AG04450 (cell line): Measurements from ENCODE around the gene SIPA1L3. TPM values are rescaled to one million over a fixed set of nuclear protein-coding genes. Genes with fewer than 3 reads are reported as not detected.

Source experiments
- CTCF ChIA-PET: fragments of 300-600, 350-600 bp; formaldehyde crosslinking; extraction: SDS; loops from one replicate; lab custom pipeline; 2022; ENCODE audit warnings: antibody characterized with exemption, inconsistent platforms; lab: Charles Lee
- POLR2A ChIA-PET: fragments of 350-600 bp; formaldehyde crosslinking; extraction: SDS; loops from one replicate; lab custom pipeline; 2021; ENCODE audit warnings: antibody characterized with exemption, inconsistent platforms; lab: Yijun Ruan, JAX
- DNase-seq: peaks from one replicate; pipeline ENCODE4 v3.0.0-alpha.2; 2011; ENCODE audit warnings: low read depth, low spot score
- H3K27ac ChIP-seq: one replicate; pipeline ENCODE4 v1.5.1; 2012; ENCODE audit warnings: low read depth, low read length, control low read depth
- H3K27me3 ChIP-seq: one replicate; pipeline ENCODE4 v1.6.0; 2012; ENCODE audit warnings: low read length; ENCODE audit not compliant: control insufficient read depth, insufficient read depth
- H3K4me3 ChIP-seq: 2 replicates; pipeline ENCODE4 v1.5.1; 2011; ENCODE audit warnings: mild to moderate bottlenecking, low read depth, low read length, control low read depth
- H3K9me3 ChIP-seq: 2 replicates; pipeline ENCODE4 v1.5.1; 2012; ENCODE audit warnings: low read length; ENCODE audit not compliant: control insufficient read depth, insufficient read depth
- CTCF ChIP-seq: IDR thresholded peaks from 2 replicates; pipeline ENCODE4 v1.5.1; 2011; ENCODE audit warnings: low read depth, low read length, control low read depth, inconsistent platforms
- polyA plus RNA-seq: library from polyadenylated mRNA; depleted of rRNA; stranded (reverse); fragments of >200 nt; gene quantifications from 2 replicates; pipeline ENCODE4 v1.2.3, GENCODE V29; 2011

Gene SIPA1L3
- polyA plus RNA-seq, 1 experiment: 4.9 TPM

- no peak for TF ChIP-seq CTCF
- Histone ChIP-seq H3K4me3 (no peak overlapping the region), H3K27ac (no peak overlapping the region), H3K27me3 (no peaks in the 10 kb centered on the region), H3K9me3 (no peaks in the 10 kb centered on the region; the same call in 1 of the 2 replicates)
- ChIA-PET POLR2A (interaction anchor here (0.6 kb wide), 1 partner anchor 120 kb away, joined by 7 read pairs; no protein-coding TSS in a partner anchor), CTCF (no interaction called here)
- no peak for DNase-seq
Measured at GRCh38 chr19:38194061-38194701, 287.2 kb downstream of the SIPA1L3 start.

- Histone ChIP-seq H3K4me3 (no peak overlapping the region), H3K9me3 (no peaks in the 10 kb centered on the region; the same call in 1 of the 2 replicates), H3K27me3 (no peaks in the 10 kb centered on the region), H3K27ac (no peak overlapping the region)
- DNase-seq: no peak
- TF ChIP-seq CTCF: no peak
- ChIA-PET CTCF (no interaction called here), POLR2A (no interaction called here)
Measured at GRCh38 chr19:38195237-38195636, 288.2 kb downstream of the SIPA1L3 start.

- POLR2A ChIA-PET: no interaction called here
- CTCF ChIA-PET: no interaction called here
- Histone ChIP-seq H3K27ac (no peak overlapping the region), H3K4me3 (no peak overlapping the region), H3K9me3 (no peaks in the 10 kb centered on the region; the same call in 1 of the 2 replicates), H3K27me3 (no peaks in the 10 kb centered on the region)
- no peak for TF ChIP-seq CTCF
- DNase-seq: no peak
Measured at GRCh38 chr19:38196245-38196837, 289.3 kb downstream of the SIPA1L3 start.

- DNase-seq: no peak
- H3K9me3 ChIP-seq: no peaks in the 10 kb centered on the region; the same call in 1 of the 2 replicates
- no peak overlapping the region for H3K4me3 ChIP-seq
- no peak overlapping the region for H3K27ac ChIP-seq
- no peaks in the 10 kb centered on the region for H3K27me3 ChIP-seq
- TF ChIP-seq CTCF: no peak
- POLR2A ChIA-PET: no interaction called here
- CTCF ChIA-PET: no interaction called here
Measured at GRCh38 chr19:38196948-38197656, 290.1 kb downstream of the SIPA1L3 start.
